ENCODE data around the gene STXBP4. TPM values are rescaled to one million over a fixed set of nuclear protein-coding genes. Genes with fewer than 3 reads are reported as not detected.

STXBP4 gene
- polyA plus RNA-seq, 1 donor (not counting 4 experiments of a cell fraction or from before 2014, with no cell fraction given), result 4.2 TPM

- H3K9me3 ChIP-seq (ENCODE audit: control insufficient read depth, low read depth, low read length), result peaks cover 2% of the 10 kb centered on the region
- no peaks in the 10 kb centered on the region for H3K79me2 ChIP-seq (ENCODE audit: control insufficient read depth, insufficient read depth, low read length)
- no peaks in the 10 kb centered on the region for H3K9me1 ChIP-seq (ENCODE audit: control insufficient read depth, extremely low read depth, insufficient read depth, low read length)
- H3K4me1 ChIP-seq (ENCODE audit: control insufficient read depth, extremely low read depth, insufficient read depth, low read length), result no peaks in the 10 kb centered on the region
- no peaks in the 10 kb centered on the region for H4K20me1 ChIP-seq (ENCODE audit: control insufficient read depth, extremely low read depth, insufficient read depth, low read length)
- H3K36me3 ChIP-seq (ENCODE audit: control insufficient read depth in 2 of 2, extremely low read depth in 1 of 2, insufficient read depth in 2 of 2, low read length in 2 of 2), result no peaks in the 10 kb centered on the region
- no peak overlapping the region for H3K4me2 ChIP-seq (ENCODE audit: control insufficient read depth, extremely low read depth, insufficient read depth, low read depth, low read length)
- FAIRE-seq, result no peak
- no peak for DNase-seq (ENCODE audit: low read depth, low spot score)
- no peaks in the 10 kb centered on the region for H3K27me3 ChIP-seq (ENCODE audit: control insufficient read depth, extremely low read depth, insufficient read depth, low read length)
- TF ChIP-seq, protein P1, sequence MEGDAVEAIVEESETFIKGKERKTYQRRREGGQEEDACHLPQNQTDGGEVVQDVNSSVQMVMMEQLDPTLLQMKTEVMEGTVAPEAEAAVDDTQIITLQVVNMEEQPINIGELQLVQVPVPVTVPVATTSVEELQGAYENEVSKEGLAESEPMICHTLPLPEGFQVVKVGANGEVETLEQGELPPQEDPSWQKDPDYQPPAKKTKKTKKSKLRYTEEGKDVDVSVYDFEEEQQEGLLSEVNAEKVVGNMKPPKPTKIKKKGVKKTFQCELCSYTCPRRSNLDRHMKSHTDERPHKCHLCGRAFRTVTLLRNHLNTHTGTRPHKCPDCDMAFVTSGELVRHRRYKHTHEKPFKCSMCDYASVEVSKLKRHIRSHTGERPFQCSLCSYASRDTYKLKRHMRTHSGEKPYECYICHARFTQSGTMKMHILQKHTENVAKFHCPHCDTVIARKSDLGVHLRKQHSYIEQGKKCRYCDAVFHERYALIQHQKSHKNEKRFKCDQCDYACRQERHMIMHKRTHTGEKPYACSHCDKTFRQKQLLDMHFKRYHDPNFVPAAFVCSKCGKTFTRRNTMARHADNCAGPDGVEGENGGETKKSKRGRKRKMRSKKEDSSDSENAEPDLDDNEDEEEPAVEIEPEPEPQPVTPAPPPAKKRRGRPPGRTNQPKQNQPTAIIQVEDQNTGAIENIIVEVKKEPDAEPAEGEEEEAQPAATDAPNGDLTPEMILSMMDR (optimal IDR thresholded peaks at IDR 0.05 in 1 of 3, IDR thresholded peaks at IDR 0.05 in 1 of 3, conservative IDR thresholded peaks at IDR 0.05 in 1 of 3; ENCODE audit: extremely low read depth in 1 of 3, insufficient read depth in 2 of 3, low read length in 3 of 3), result no peak
- no peak for TF ChIP-seq EZH2 (IDR thresholded peaks at IDR 0.05; ENCODE audit: low read length)
- H3K27ac ChIP-seq (ENCODE audit: control insufficient read depth, insufficient read depth, low read length), result no peak overlapping the region
- no peak overlapping the region for H3K9ac ChIP-seq (ENCODE audit: control insufficient read depth, extremely low read depth, insufficient read depth, low read length)
- H3K4me3 ChIP-seq (ENCODE audit: control insufficient read depth in 2 of 3, extremely low read depth in 1 of 3, insufficient read depth in 2 of 3, low read depth in 1 of 3, low read length in 3 of 3), result no peak overlapping the region
- dilution Hi-C loops (cut with MboI; ENCODE audit: extremely low pct_ligation_motif_present, low sequenced_read_pairs), result no loop called here
- H2AFZ ChIP-seq (ENCODE audit: control insufficient read depth, low read length), result no peak overlapping the region
Observed at GRCh38 chr17:54979657-54980056, 11.1 kb downstream of the STXBP4 start.

GRCh38 chr17:54980375-54980774 is 11.8 kb downstream of the STXBP4 start:
- Histone ChIP-seq H3K9me1 (ENCODE audit: control insufficient read depth, extremely low read depth, insufficient read depth, low read length) (no peaks in the 10 kb centered on the region), H3K4me3 (ENCODE audit: control insufficient read depth in 2 of 3, extremely low read depth in 1 of 3, insufficient read depth in 2 of 3, low read depth in 1 of 3, low read length in 3 of 3) (no peak overlapping the region), H3K27me3 (ENCODE audit: control insufficient read depth, extremely low read depth, insufficient read depth, low read length) (no peaks in the 10 kb centered on the region), H3K79me2 (ENCODE audit: control insufficient read depth, insufficient read depth, low read length) (no peaks in the 10 kb centered on the region), H3K9me3 (ENCODE audit: control insufficient read depth, low read depth, low read length) (peaks cover 2% of the 10 kb centered on the region), H3K27ac (ENCODE audit: control insufficient read depth, insufficient read depth, low read length) (no peak overlapping the region), H4K20me1 (ENCODE audit: control insufficient read depth, extremely low read depth, insufficient read depth, low read length) (no peaks in the 10 kb centered on the region), H3K36me3 (ENCODE audit: control insufficient read depth in 2 of 2, extremely low read depth in 1 of 2, insufficient read depth in 2 of 2, low read length in 2 of 2) (no peaks in the 10 kb centered on the region), H3K4me2 (ENCODE audit: control insufficient read depth, extremely low read depth, insufficient read depth, low read depth, low read length) (no peak overlapping the region), H3K9ac (ENCODE audit: control insufficient read depth, extremely low read depth, insufficient read depth, low read length) (no peak overlapping the region), H2AFZ (ENCODE audit: control insufficient read depth, low read length) (no peak overlapping the region), H3K4me1 (ENCODE audit: control insufficient read depth, extremely low read depth, insufficient read depth, low read length) (no peaks in the 10 kb centered on the region)
- dilution Hi-C loops (cut with MboI; ENCODE audit: extremely low pct_ligation_motif_present, low sequenced_read_pairs), result no loop called here
- no peak for DNase-seq (ENCODE audit: low read depth, low spot score)
- TF ChIP-seq, protein P1 (optimal IDR thresholded peaks at IDR 0.05 in 1 of 3, IDR thresholded peaks at IDR 0.05 in 1 of 3, conservative IDR thresholded peaks at IDR 0.05 in 1 of 3; ENCODE audit: extremely low read depth in 1 of 3, insufficient read depth in 2 of 3, low read length in 3 of 3), result no peak
- TF ChIP-seq EZH2 (IDR thresholded peaks at IDR 0.05; ENCODE audit: low read length), result no peak
- FAIRE-seq, result no peak
